ENCODE data around the gene PLEKHG4.

Gene PLEKHG4

DNA sequence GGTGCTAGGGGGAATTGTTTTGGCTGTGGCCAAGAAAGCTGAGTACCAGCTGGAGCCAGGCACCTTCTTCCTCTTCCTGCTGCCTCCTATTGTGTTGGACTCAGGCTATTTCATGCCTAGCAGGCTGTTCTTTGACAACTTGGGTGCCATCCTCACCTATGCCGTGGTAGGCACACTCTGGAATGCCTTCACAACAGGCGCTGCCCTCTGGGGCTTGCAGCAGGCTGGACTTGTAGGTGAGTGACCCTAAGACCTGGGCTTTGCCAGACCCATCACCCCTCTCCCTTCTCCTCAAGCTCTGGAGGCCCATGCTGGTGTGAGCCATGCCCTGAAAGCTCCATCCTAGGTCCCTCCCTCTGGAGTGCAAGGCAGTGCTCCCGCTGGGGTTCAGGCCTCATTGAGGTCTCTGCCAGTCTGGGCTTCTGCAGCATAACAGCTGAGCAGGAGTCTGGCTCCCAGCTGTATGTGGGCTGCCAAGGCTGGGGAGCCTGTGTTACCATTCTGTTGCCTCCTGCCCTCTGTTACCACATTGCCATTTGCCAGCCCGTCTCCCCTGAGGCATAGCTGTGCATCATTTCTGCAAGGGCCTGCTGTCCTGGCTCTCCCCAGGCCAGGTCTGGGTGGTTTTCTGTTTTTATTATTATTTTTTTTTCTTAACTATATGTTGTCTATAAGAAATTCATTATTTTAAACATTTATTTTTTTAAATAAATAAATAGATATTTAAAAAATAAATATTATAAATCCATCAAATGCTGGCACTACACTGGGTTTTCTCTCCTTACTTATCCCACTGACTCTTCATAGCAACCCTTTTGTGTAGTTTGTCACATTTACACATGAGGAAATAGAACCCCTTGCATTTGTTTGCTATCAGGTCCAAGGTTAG, 26.5 kb upstream of the PLEKHG4 start:
- 89% methylated on average over 3 of the region's 4 CpGs for WGBS
- Histone ChIP-seq H3K36me3 (ENCODE audit: control insufficient read depth in 1 of 2, insufficient read depth in 2 of 2, low read depth in 1 of 2, low read length in 2 of 2) (peaks cover 27 to 49% of the 10 kb centered on the region in 2 experiments), H2BK120ac (ENCODE audit: low read depth, low read length) (no peak overlapping the region), H3K79me1 (replicated peaks; ENCODE audit: low read length, poor library complexity, severe bottlenecking) (peaks cover 2% of the 10 kb centered on the region), H3K18ac (ENCODE audit: low read depth in 1 of 2, low read length in 2 of 2) (no peak overlapping the region), H3K27me3 (ENCODE audit: control insufficient read depth in 1 of 2, insufficient read depth in 1 of 2, low read length in 2 of 2) (peaks cover 0 to 9% of the 10 kb centered on the region in 2 experiments), H3K9me3 (ENCODE audit: control insufficient read depth, low read length) (no peaks in the 10 kb centered on the region), H4K8ac (ENCODE audit: low read length) (no peak overlapping the region), H3K4ac (ENCODE audit: low read depth in 1 of 2, low read length in 2 of 2) (no peak overlapping the region), H3K4me2 (ENCODE audit: low read length, poor library complexity, severe bottlenecking) (no peak overlapping the region), H2AK5ac (ENCODE audit: low read length, severe bottlenecking) (no peak overlapping the region), H3K14ac (ENCODE audit: low read length in 2 of 2) (no peak overlapping the region), H3K4me1 (ENCODE audit: control insufficient read depth, insufficient read depth, low read depth, low read length) (peaks cover 20% of the 10 kb centered on the region), H3K9ac (ENCODE audit: low read length) (no peak overlapping the region), H2BK12ac (ENCODE audit: low read length in 2 of 2) (no peak overlapping the region), H3K4me3 (ENCODE audit: insufficient read depth in 1 of 2, low read depth in 1 of 2, low read length in 2 of 2) (no peak overlapping the region), H2BK15ac (ENCODE audit: low read depth, poor library complexity, severe bottlenecking) (no peak overlapping the region), H2BK5ac (ENCODE audit: low read depth, low read length, poor library complexity, severe bottlenecking) (no peak overlapping the region), H3K23ac (ENCODE audit: low read length in 2 of 2) (no peak overlapping the region), H2AFZ (ENCODE audit: low read depth, low read length) (no peak overlapping the region), H4K91ac (ENCODE audit: low read length) (no peak overlapping the region), H3K27ac (ENCODE audit: low read length, poor library complexity, severe bottlenecking) (no peak overlapping the region)
- DNase-seq: no peak

DNA sequence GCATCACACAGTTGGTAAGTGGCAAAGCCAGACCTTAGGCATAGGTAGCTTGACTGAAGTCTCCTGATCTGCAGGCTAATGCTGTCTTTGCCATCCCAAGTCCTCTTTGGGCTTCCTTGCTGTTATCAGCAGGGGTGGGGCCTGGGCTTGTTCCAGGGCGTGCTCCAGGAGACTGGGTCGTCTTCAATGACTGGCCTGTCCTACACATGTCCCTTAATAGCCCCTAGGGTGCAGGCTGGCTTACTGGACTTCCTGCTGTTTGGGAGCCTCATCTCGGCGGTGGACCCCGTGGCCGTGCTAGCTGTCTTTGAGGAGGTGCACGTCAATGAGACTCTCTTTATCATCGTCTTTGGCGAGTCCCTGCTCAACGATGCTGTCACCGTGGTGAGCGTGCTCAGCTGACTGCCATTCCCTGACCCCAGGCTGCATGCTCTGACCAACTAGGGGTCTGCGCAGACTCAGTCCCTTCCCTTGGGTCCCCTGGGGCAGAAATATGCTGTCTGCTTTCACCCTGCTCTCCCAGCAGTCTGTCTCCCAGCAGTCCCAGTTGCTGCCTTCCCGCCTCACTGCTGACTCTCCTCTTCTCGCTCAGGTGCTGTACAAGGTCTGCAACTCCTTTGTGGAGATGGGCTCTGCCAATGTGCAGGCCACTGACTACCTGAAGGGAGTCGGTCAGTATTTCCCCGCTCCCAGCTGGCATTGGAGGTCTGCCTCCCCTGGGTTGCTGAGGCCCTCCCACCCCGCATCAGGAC, 24.4 kb upstream of the PLEKHG4 start:
- Histone ChIP-seq H4K8ac (ENCODE audit: low read length) (no peak overlapping the region), H3K36me3 (ENCODE audit: control insufficient read depth in 1 of 2, insufficient read depth in 2 of 2, low read depth in 1 of 2, low read length in 2 of 2) (peaks cover 27 to 56% of the 10 kb centered on the region in 2 experiments), H3K4me3 (ENCODE audit: insufficient read depth in 1 of 2, low read depth in 1 of 2, low read length in 2 of 2) (no peak overlapping the region), H2AK5ac (ENCODE audit: low read length, severe bottlenecking) (no peak overlapping the region), H3K4me1 (ENCODE audit: control insufficient read depth, insufficient read depth, low read depth, low read length) (peaks cover 2% of the 10 kb centered on the region), H3K18ac (ENCODE audit: low read depth in 1 of 2, low read length in 2 of 2) (no peak overlapping the region), H2BK12ac (ENCODE audit: low read length in 2 of 2) (no peak overlapping the region), H4K91ac (ENCODE audit: low read length) (no peak overlapping the region), H3K79me1 (replicated peaks; ENCODE audit: low read length, poor library complexity, severe bottlenecking) (no peaks in the 10 kb centered on the region), H3K23ac (ENCODE audit: low read length in 2 of 2) (no peak overlapping the region), H3K4me2 (ENCODE audit: low read length, poor library complexity, severe bottlenecking) (no peak overlapping the region), H3K9ac (ENCODE audit: low read length) (no peak overlapping the region), H3K14ac (ENCODE audit: low read length in 2 of 2) (no peak overlapping the region), H3K27ac (ENCODE audit: low read length, poor library complexity, severe bottlenecking) (no peak overlapping the region), H2AFZ (ENCODE audit: low read depth, low read length) (no peak overlapping the region), H3K4ac (ENCODE audit: low read depth in 1 of 2, low read length in 2 of 2) (no peak overlapping the region), H2BK5ac (ENCODE audit: low read depth, low read length, poor library complexity, severe bottlenecking) (no peak overlapping the region), H3K27me3 (ENCODE audit: control insufficient read depth in 1 of 2, insufficient read depth in 1 of 2, low read length in 2 of 2) (no peaks in the 10 kb centered on the region), H3K9me3 (ENCODE audit: control insufficient read depth, low read length) (no peaks in the 10 kb centered on the region), H2BK15ac (ENCODE audit: low read depth, poor library complexity, severe bottlenecking) (no peak overlapping the region), H2BK120ac (ENCODE audit: low read depth, low read length) (no peak overlapping the region)
- 88% methylated on average over 18 of the region's 18 CpGs for WGBS
- no peak for DNase-seq

- DNase-seq: no peak
Measured at GRCh38 chr16:67255553-67256221, 23.6 kb upstream of the PLEKHG4 start.

More at GRCh38 chr16:67255553-67256221, 23.6 kb upstream of the PLEKHG4 start:
- H3K23ac ChIP-seq (ENCODE audit: low read length in 2 of 2): no peak overlapping the region
- no peak overlapping the region for H2AK5ac ChIP-seq (ENCODE audit: low read length, severe bottlenecking)
- H3K27me3 ChIP-seq (ENCODE audit: control insufficient read depth in 1 of 2, insufficient read depth in 1 of 2, low read length in 2 of 2): no peaks in the 10 kb centered on the region
- peaks cover 27 to 56% of the 10 kb centered on the region in 2 experiments for H3K36me3 ChIP-seq (ENCODE audit: control insufficient read depth in 1 of 2, insufficient read depth in 2 of 2, low read depth in 1 of 2, low read length in 2 of 2)
- WGBS: 95% methylated on average over 17 of the region's 17 CpGs
- no peak overlapping the region for H3K4ac ChIP-seq (ENCODE audit: low read depth in 1 of 2, low read length in 2 of 2)
- H2AFZ ChIP-seq (ENCODE audit: low read depth, low read length): no peak overlapping the region
- no peak overlapping the region for H2BK120ac ChIP-seq (ENCODE audit: low read depth, low read length)
- H3K79me1 ChIP-seq (replicated peaks; ENCODE audit: low read length, poor library complexity, severe bottlenecking): no peaks in the 10 kb centered on the region
- no peak overlapping the region for H3K4me3 ChIP-seq (ENCODE audit: insufficient read depth in 1 of 2, low read depth in 1 of 2, low read length in 2 of 2)
- no peak overlapping the region for H3K18ac ChIP-seq (ENCODE audit: low read depth in 1 of 2, low read length in 2 of 2)
- H3K14ac ChIP-seq (ENCODE audit: low read length in 2 of 2): no peak overlapping the region
- no peak overlapping the region for H4K8ac ChIP-seq (ENCODE audit: low read length)
- H3K27ac ChIP-seq (ENCODE audit: low read length, poor library complexity, severe bottlenecking): no peak overlapping the region
- no peak overlapping the region for H3K4me2 ChIP-seq (ENCODE audit: low read length, poor library complexity, severe bottlenecking)
- no peak overlapping the region for H2BK12ac ChIP-seq (ENCODE audit: low read length in 2 of 2)
- no peak overlapping the region for H3K9ac ChIP-seq (ENCODE audit: low read length)
- no peaks in the 10 kb centered on the region for H3K9me3 ChIP-seq (ENCODE audit: control insufficient read depth, low read length)
- no peak overlapping the region for H4K91ac ChIP-seq (ENCODE audit: low read length)
- H2BK5ac ChIP-seq (ENCODE audit: low read depth, low read length, poor library complexity, severe bottlenecking): no peak overlapping the region
- H2BK15ac ChIP-seq (ENCODE audit: low read depth, poor library complexity, severe bottlenecking): no peak overlapping the region
- H3K4me1 ChIP-seq (ENCODE audit: control insufficient read depth, insufficient read depth, low read depth, low read length): peaks cover 2% of the 10 kb centered on the region

Data from mesenchymal stem cell (in vitro differentiated cells and primary cell).